Measurements from ENCODE around the gene EXOC7.
"Not testable (repeated sequence)": the region's sequence is repeated elsewhere in the genome, so short reads cannot be mapped to it uniquely, and the experiment has no call there.

Gene EXOC7

GRCh38 chr17:76088868-76089576 is 14.6 kb downstream of the EXOC7 start:
- no peak for DNase-seq (ENCODE audit: low read depth in 1 of 2, low spot score in 1 of 2)

DNA sequence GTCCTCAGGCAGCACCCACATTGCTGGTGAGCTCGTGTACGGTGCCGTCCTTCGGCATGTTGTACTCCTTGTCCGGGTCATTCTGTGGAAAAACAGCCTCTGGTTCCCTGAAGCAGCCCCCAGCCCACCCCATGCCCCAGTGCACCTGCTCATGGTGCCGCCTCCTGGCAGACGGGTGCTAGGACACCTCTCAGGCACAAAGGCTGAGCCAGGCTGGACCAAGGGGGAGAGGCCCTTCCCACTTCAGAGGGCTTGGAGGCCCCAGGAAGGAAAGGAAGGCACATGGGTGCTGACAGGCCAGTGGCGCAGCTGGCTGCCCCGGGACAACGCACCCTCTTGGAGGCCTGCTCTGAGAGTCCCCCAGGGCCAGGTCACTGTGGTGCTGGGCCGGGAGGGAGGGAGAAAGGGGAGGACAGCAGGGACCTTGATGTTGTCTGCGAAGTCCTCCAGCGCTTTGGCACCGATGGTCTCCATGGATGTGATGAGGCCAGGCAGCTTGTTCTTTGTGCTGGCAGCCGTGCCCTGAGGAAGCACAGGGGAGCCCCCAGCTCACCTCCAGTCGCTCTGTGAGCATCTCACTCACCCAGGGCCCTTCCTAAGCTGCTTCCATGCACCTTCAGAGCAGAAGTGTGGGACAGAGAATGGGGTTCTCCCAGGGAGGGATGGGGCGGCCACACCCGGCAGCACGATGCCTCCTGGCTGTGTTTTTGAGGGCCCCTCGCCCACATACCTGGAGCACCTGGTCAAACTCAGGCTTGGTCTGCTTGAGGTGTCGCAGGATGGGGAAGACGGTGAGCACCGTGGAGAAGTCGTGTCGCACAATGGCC is 15.3 kb downstream of the EXOC7 start:
- DNase-seq (ENCODE audit: low read depth in 1 of 2, low spot score in 1 of 2): no peak

DNA sequence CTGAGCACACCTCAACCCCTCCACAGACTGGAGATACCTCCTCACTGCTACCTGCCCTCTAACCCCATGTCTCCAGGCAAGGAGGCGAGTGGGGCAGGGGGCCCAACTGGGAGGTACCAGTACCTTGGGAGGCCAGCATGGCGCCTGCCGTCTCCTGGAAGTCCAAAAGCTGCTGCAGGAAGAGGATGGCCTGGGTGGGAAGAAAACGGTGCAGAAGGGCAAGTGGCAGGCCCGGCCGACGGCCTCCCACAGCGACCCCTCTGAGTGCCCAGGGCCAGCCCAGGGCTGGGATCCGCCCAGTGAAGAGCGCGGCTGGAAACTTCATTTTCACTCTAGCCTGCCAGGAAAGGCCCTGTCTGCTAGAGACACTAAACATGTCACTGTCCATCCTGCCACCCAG is 16.1 kb downstream of the EXOC7 start:
- no peak for DNase-seq (ENCODE audit: low read depth in 1 of 2, low spot score in 1 of 2)

- DNase-seq (ENCODE audit: low read depth in 1 of 2, low spot score in 1 of 2): no peak
Observed at GRCh38 chr17:76086384-76086783, 17.2 kb downstream of the EXOC7 start.

GRCh38 chr17:76085731-76086366 is 17.7 kb downstream of the EXOC7 start:
- no peak for DNase-seq (ENCODE audit: low read depth in 1 of 2, low spot score in 1 of 2)

DNA sequence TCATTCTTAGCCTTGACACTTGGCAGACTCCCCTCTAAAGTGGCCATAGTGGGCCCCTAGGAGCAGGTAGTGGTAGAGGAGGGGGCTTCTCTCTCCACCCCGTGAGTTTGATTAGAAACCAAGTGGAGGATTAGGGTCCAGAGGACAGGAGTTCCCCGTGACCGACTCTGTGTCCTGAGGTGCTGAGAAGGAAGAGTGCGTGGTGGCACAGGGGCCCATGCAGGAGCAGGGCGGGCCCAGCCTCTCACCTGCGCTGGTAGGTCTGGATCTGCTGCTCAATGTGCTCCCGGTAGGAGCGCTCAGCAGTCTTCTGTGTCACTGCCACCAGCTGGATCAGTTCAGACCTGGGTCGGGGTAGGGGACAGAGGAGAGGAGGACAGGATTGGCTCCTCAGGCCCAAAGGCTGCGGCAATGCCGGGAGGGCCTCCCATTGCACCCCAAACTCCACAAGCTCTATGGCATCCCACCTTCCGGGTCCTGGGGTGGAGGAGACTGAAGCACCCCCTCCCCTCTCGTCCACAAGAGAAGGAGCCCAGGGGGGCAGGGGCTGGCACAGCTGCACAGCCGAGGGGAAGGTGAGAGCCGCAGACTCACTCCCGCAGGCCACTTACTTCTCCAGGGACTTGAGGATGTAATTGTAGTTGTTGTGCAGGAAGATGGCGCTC is 18.4 kb downstream of the EXOC7 start:
- no peak for DNase-seq (ENCODE audit: low read depth in 1 of 2, low spot score in 1 of 2)

DNA sequence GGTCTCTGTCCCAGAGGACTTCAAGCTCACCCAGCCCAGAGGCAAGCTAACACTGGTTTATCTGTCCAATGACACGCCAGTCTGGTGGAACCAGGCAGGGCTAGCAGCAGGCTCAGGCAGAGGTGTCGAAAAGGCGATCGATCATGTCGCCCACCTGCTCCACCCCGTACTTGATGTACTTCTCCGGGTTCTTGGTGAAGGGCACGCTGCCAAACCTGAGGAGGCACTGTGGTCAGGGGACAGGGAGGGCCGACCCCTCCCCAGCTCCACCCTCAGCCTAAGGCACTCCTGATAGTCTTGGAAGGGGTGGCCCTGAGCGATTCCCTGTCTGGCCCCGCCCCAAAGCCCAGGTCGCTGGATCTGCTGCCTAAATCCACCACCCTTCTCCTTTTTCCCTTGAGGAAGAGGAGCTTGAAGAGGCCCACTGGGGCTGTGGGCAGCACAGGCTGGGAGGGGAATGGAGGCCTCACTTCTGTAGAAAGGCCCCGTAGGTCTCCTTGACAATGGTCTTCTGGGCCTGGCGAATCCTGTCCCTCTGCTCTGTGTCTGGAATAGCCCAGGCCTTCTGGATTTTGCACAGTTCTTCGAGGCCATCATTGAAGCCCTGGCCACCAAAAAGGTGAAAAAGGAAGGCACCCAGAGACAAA is 19.9 kb downstream of the EXOC7 start:
- DNase-seq (ENCODE audit: low read depth in 1 of 2, low spot score in 1 of 2): no peak

DNA sequence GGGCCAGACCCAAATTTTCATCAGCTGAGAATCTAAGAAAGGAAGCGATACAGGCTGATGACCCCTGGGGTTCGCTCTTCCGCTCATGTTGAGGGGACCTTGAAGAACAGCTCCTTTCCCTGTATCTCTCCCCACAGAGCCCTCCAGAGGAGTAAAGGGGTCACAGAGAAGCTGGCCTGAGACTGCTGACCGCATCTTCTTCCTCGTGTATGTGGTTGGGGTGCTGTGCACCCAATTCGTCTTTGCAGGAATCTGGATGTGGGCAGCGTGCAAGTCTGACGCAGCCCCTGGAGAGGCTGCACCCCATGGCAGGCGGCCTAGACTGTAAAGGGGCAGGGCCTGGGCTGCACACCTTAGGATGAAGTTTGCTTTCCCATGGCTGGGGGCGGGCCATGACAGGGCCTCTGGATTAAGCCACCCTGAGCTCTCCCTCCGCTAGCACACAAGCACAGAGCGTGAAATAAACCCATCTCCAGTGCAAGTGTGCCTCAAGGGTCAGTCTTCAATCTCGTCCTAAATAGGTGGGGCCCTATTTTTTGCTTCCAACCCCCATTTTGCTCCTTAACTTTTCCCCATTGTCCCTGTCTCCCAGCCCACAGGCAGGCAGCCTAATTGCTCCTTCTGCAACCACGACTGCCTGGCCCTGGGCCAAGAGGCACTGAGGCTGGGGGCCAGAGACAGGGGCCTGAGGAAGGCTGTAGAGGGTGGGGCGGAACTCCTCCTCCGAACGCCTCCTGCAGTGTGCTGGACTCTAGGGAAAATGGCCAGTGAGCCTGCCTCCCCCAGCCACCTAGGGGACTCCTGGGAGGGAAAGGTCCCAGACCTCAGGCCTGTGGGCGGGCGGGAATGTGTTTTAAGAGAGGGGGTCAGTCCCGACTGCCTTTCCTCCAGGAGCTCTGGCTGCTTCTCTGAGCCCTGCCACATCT is 21.0 kb downstream of the EXOC7 start:
- no peak for DNase-seq (ENCODE audit: low read depth in 1 of 2, low spot score in 1 of 2)

DNA sequence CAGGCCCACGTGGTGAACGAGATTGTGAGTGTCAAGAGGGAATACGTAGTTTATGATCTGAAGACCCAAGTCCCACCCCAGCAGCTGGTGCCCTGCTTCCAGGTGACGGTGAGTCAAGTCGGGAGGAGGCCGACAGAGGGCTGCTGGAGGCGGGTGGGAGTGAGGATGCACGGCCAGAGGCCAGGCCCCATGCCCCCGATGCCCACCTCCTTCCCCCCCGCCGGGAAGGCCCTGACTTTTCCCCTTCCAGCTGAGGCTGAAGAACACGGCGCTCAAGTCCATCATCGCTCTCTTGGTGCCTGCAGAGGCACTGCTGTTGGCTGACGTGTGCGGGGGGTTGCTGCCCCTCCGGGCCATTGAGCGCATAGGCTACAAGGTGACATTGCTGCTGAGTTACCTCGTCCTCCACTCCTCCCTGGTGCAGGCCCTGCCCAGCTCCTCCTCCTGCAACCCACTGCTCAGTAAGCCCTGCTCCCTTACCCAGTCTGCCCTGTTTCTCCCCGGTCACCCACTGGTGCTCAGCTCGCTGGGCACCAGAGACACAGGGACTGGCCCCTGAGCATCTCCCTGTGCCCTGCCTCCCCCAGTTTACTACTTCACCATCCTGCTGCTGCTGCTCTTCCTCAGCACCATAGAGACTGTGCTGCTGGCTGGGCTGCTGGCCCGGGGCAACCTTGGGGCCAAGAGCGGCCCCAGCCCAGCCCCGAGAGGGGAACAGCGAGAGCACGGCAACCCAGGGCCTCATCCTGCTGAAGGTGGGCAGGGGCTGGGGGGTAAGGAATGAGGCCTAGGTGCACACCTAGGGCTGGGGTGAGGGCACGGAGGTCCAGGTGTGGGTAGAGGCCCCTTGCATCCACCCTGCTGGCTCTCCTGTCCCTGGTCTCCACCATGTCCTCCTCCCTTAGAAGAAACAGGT is 22.0 kb downstream of the EXOC7 start:
- no peak for DNase-seq (ENCODE audit: low read depth in 1 of 2, low spot score in 1 of 2)

DNA sequence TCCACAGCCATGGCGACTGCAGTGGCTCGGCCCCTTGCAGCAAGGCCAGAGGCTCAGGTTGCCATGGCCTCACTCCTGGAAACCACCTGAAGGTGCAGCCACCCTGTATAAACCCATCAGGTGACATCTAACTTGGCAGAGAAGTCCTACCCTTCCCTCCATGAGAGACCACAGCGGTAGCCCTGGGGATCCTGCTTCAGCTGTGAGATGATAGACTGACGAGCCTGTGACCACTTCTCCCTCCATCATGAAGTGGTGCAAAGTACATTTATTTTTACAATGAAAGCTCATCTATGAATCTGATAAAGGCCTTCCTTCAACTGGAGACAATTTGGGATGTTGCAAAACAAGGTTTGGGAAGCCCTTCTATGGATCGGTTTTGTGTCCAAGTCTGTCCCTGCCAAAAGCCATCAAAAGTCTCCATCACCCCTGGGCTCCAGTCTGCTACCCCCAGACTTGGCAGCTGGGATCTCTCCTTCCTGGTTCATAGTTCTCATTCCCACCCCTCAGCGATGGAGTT is 22.8 kb downstream of the EXOC7 start:
- DNase-seq (ENCODE audit: low read depth in 1 of 2, low spot score in 1 of 2): no peak

DNA sequence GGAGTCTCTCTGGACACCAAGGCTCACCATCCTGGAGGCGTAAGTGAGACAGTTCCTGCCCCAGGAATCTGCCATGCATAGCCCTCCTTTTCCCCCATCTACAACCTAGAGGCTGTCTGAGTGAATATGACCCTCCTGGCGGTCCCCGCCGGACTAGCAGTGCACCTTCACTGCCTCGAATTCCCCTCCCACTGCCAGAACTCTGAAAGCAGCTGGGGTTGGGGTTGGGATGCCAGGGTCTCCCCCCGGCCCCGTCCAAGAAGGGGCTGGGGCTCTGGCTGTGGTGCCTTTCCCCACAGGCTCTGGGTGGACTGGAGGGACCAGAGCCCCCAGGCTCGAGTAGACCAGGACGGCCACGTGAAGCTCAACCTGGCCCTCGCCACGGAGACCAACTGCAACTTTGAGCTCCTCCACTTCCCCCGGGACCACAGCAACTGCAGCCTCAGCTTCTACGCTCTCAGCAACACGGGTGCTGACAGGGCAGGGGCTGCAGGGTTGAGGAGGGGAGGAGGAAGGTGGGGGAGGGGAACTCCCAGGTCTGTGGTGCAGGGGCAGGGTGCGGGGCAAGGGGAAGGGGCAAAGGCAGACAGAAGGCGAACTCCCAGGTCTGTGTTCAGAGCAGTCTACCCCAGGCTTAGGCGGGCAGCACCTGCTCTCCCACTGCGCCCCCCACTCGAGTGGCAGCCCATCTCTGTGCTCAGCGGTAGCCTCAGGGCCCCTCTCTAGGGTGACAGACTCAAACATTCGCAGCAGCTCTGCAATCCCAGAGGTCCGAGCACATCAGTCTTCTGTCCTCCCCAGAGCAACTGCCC is 23.4 kb downstream of the EXOC7 start:
- no peak for DNase-seq (ENCODE audit: low read depth in 1 of 2, low spot score in 1 of 2)

- DNase-seq (ENCODE audit: low read depth in 1 of 2, low spot score in 1 of 2): no peak
Observed at GRCh38 chr17:76079535-76079955, 24.0 kb downstream of the EXOC7 start.

DNA sequence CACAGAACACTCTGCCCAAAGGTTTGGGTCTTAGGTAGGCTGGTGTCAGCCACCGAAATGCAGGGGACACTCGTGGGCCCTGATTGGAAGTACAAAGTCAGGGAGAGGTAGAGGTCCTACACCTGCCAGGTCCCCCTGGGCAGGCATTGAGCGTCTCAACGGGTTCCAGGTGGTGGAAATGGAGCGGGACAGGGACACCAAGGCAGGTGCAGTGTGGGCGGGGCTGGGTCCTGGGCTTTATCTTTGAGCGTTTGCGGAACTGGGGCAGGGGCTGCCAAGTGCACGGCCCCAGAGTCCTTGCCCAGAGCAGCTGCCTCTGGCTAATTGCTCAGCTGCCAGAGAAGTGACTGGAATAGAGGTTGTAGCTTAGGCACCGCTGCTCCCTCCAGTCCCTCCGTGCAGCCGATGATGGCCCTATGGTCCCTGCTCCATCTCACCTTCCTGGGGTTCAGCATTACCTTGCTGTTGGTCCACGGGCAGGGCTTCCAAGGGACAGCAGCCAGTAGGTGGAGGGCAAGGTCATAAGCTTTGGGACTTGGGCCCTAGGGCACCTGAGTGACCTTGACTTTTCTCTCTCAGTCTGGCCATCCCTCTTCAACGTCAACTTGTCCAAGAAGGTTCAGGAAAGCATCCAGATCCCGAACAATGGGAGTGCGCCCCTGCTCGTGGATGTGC is 24.6 kb downstream of the EXOC7 start, which contains the start of gene ZACN:
TSS of gene ZACN (plus strand) at position 323 of the 675 bp plus-strand sequence. CDS start at position 406, 83 bp downstream.
- DNase-seq (ENCODE audit: low read depth in 1 of 2, low spot score in 1 of 2): no peak

DNA sequence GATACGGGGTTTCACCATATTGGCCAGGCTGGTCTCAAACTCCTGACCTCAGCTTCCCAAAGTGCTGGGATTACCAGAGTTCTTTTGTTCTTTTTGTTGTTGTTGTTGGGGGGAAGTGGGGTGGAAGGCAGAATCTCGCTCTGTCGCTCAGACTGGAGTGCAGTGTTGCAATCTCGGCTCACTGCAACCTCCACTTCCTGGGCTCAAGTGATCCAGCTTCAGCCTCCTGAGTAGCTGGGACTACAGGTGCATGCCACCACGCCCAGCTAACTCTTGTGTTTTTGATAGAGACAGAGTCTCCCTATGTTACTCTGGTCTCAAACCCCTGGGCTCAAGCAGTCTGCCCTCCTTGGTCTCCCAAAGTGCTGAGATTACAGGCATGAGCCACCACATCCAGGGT is 25.2 kb downstream of the EXOC7 start:
- DNase-seq (ENCODE audit: low read depth in 1 of 2, low spot score in 1 of 2): not testable (repeated sequence)

- no peak for DNase-seq (ENCODE audit: low read depth in 1 of 2, low spot score in 1 of 2)
Observed at GRCh38 chr17:76077584-76078110, 25.9 kb downstream of the EXOC7 start.

DNA sequence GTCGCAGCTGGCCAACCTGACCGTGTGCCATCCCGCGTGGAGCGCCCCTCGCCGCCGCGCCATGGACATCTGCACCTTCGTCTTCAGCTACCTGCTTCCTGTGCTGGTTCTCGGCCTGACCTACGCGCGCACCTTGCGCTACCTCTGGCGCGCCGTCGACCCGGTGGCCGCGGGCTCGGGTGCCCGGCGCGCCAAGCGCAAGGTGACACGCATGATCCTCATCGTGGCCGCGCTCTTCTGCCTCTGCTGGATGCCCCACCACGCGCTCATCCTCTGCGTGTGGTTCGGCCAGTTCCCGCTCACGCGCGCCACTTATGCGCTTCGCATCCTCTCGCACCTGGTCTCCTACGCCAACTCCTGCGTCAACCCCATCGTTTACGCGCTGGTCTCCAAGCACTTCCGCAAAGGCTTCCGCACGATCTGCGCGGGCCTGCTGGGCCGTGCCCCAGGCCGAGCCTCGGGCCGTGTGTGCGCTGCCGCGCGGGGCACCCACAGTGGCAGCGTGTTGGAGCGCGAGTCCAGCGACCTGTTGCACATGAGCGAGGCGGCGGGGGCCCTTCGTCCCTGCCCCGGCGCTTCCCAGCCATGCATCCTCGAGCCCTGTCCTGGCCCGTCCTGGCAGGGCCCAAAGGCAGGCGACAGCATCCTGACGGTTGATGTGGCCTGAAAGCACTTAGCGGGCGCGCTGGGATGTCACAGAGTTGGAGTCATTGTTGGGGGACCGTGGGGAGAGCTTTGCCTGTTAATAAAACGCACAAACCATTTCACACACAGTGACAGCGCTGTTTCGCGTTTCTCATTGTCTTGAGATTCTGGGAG is 26.6 kb downstream of the EXOC7 start:
- DNase-seq (ENCODE audit: low read depth in 1 of 2, low spot score in 1 of 2): no peak
